Fibroblast of lung (primary cell): ENCODE data around the gene CACFD1. TPM values are rescaled to one million over a fixed set of nuclear protein-coding genes. Genes with fewer than 3 reads are reported as not detected.

Experiments
- DNase-seq, 2 donors: peaks; one replicate each; pipeline versions ENCODE4 v3.0.0 to v3.0.0-alpha.2; 2010; ENCODE audit warnings: low read depth in 2 of 2
- H2AFZ ChIP-seq: 2 replicates; pipeline ENCODE4 v1.5.1; 2012; ENCODE audit warnings: low read length, control low read depth, inconsistent platforms
- H3K27ac ChIP-seq: 2 replicates; pipeline ENCODE4 v1.5.1; 2011; ENCODE audit warnings: low read length, control low read depth; ENCODE audit not compliant: insufficient read depth
- H3K27me3 ChIP-seq: 2 replicates; pipeline ENCODE4 v1.5.1; 2011; ENCODE audit warnings: mild to moderate bottlenecking, low read length; ENCODE audit not compliant: control insufficient read depth, insufficient read depth
- H3K36me3 ChIP-seq: 2 replicates; pipeline ENCODE4 v1.5.1; 2011; ENCODE audit warnings: low read length; ENCODE audit not compliant: control insufficient read depth, insufficient read depth
- H3K4me1 ChIP-seq: 2 replicates; pipeline ENCODE4 v1.5.1; 2011; ENCODE audit warnings: low read length; ENCODE audit not compliant: control insufficient read depth, insufficient read depth; ENCODE audit errors: extremely low read depth
- H3K4me2 ChIP-seq: 2 replicates; pipeline ENCODE4 v1.5.1; 2011; ENCODE audit warnings: low read length, control low read depth; ENCODE audit not compliant: insufficient read depth; ENCODE audit errors: extremely low read depth
- H3K4me3 ChIP-seq, 4 experiments: fragments of 200-600 bp in 1 of 4; sonication (generic) in 1 of 4; replicated peaks in 1 of 4; 2 replicates each; pipeline ENCODE4 v1.5.1; 2011 to 2016; ENCODE audit warnings: low read length in 4 of 4, low read depth in 3 of 4, mild to moderate bottlenecking in 3 of 4, control low read depth in 2 of 4, inconsistent platforms in 1 of 4, mixed read lengths in 1 of 4; ENCODE audit not compliant: insufficient read depth in 1 of 4; ENCODE audit errors: control extremely low read depth in 1 of 4
- H3K79me2 ChIP-seq: 2 replicates; pipeline ENCODE4 v1.5.1; 2012; ENCODE audit warnings: mild to moderate bottlenecking, low read length, inconsistent platforms; ENCODE audit not compliant: control insufficient read depth, insufficient read depth
- H3K9ac ChIP-seq: 2 replicates; pipeline ENCODE4 v1.5.1; 2011; ENCODE audit warnings: mild to moderate bottlenecking, low read length, control low read depth; ENCODE audit not compliant: insufficient read depth
- H3K9me3 ChIP-seq: 2 replicates; pipeline ENCODE4 v1.5.1; 2012; ENCODE audit warnings: low read depth, low read length; ENCODE audit not compliant: control insufficient read depth, insufficient read depth
- H4K20me1 ChIP-seq: 2 replicates; pipeline ENCODE4 v1.5.1; 2011; ENCODE audit warnings: low read length; ENCODE audit not compliant: control insufficient read depth, insufficient read depth; ENCODE audit errors: extremely low read depth
- EZH2 ChIP-seq: IDR thresholded peaks from 2 replicates; pipeline ENCODE4 v1.5.1; 2012; ENCODE audit warnings: low read length, control low read depth, mild to moderate bottlenecking; ENCODE audit errors: missing control alignments
- polyA plus RNA-seq, 2 donors: library from polyadenylated mRNA; depleted of rRNA in 1 of 2; stranded (reverse) in 1 of 2; unstranded in 1 of 2; fragments of >200 nt; gene quantifications; 2 replicates each; pipeline ENCODE4 v1.2.1, GENCODE V29; 2011 to 2012; ENCODE audit warnings: missing spikeins in 1 of 2
- total RNA-seq: library from RNA; depleted of rRNA; stranded (reverse); fragments of >200 nt; gene quantifications from 2 replicates; pipeline ENCODE4 v1.2.1, GENCODE V29; 2014
- TF ChIP-seq, protein P1 (sequence below), 2 donors: IDR thresholded peaks in 1 of 2; conservative IDR thresholded peaks in 1 of 2; 1 replicate in 1 of 2; 2 replicates in 1 of 2; pipeline ENCODE4 v1.5.1; 2011 to 2012; ENCODE audit warnings: low read length in 2 of 2, control low read depth in 1 of 2, inconsistent platforms in 1 of 2, low read depth in 1 of 2, mild to moderate bottlenecking in 1 of 2

The CACFD1 gene
- total and polyA plus RNA-seq, 2 donors (not counting 1 experiment from before 2014, with no cell fraction given): 4.7 to 9.1 TPM

DNA sequence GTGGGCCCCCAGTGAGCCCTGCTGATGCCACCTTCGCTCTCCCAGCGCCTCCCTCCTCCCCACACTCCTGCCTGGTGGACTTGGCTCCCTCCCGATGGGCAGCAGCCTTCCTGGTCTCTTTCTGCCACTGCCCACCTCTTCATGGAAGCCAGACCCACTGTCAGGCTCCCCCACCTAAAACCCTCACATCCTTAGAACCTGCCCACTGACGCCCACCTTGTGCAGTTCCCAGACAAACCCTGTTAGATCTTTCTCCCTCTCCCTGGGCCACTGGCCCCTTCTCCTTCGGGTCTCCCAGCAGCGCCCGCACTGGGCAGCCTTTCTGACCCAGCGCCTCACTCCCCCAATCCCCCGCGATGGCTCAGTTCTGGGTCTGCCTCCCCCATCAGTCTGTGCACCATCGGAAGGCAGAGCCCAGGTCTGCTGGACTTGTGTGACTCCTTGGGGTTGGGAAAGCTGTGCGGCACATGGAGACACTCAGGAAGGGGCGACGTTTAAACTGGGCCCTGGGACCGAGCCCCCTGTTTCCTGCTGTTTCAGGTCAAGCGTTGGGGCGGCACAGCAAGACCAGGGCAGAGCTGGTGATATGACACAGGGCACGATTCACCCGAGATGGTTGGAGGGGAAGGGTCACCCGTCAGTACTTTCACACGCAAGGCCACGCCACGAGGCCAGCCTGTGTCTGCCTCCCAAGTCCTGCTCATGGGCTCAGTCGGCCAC is 47.6 kb downstream of the CACFD1 start:
- Histone ChIP-seq H3K9me3 (peaks cover 3% of the 10 kb centered on the region), H3K27ac (peak overlapping the region; percentile 61), H3K36me3 (no peaks in the 10 kb centered on the region), H3K4me3 (no peak overlapping the region), H4K20me1 (no peaks in the 10 kb centered on the region), H3K27me3 (no peaks in the 10 kb centered on the region), H3K79me2 (no peaks in the 10 kb centered on the region), H3K4me1 (peaks cover 11% of the 10 kb centered on the region), H3K4me2 (peak overlapping the region; percentile 64), H2AFZ (no peak overlapping the region), H3K9ac (no peak overlapping the region)
- no peak for DNase-seq
- no peak for TF ChIP-seq EZH2
- TF ChIP-seq, protein P1, sequence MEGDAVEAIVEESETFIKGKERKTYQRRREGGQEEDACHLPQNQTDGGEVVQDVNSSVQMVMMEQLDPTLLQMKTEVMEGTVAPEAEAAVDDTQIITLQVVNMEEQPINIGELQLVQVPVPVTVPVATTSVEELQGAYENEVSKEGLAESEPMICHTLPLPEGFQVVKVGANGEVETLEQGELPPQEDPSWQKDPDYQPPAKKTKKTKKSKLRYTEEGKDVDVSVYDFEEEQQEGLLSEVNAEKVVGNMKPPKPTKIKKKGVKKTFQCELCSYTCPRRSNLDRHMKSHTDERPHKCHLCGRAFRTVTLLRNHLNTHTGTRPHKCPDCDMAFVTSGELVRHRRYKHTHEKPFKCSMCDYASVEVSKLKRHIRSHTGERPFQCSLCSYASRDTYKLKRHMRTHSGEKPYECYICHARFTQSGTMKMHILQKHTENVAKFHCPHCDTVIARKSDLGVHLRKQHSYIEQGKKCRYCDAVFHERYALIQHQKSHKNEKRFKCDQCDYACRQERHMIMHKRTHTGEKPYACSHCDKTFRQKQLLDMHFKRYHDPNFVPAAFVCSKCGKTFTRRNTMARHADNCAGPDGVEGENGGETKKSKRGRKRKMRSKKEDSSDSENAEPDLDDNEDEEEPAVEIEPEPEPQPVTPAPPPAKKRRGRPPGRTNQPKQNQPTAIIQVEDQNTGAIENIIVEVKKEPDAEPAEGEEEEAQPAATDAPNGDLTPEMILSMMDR (conservative IDR thresholded peaks at IDR 0.05 in 1 of 2, IDR thresholded peaks at IDR 0.05 in 1 of 2; ENCODE audit: low read depth in 1 of 2, low read length in 2 of 2): no peak

DNA sequence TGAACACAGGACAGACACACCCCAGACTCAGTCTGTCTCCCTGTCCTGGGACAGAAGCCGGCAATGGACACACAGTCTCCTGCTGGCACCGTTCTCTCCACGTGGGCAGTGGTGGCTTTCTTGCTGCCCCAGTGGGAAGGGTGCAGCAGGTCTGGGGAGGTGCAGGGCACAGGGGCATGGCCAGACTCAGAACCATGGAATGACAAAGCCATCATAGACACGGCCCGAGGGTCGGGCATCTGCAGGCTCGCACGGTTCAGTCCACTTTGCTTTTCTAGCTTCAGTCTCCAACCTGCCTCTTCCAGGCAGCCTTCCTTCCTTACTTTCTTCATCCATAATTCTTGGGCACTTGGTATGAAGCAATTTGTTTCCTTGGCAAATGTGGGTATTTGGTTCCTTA is 48.3 kb downstream of the CACFD1 start:
- H3K9me3 ChIP-seq: peaks cover 3% of the 10 kb centered on the region
- TF ChIP-seq, protein P1 (conservative IDR thresholded peaks at IDR 0.05 in 1 of 2, IDR thresholded peaks at IDR 0.05 in 1 of 2; ENCODE audit: low read depth in 1 of 2, low read length in 2 of 2): no peak
- H3K4me1 ChIP-seq: peaks cover 11% of the 10 kb centered on the region
- no peaks in the 10 kb centered on the region for H3K79me2 ChIP-seq
- no peak overlapping the region for H2AFZ ChIP-seq
- no peak for DNase-seq
- H3K4me2 ChIP-seq: no peak overlapping the region
- no peak overlapping the region for H3K27ac ChIP-seq
- H3K36me3 ChIP-seq: no peaks in the 10 kb centered on the region
- H4K20me1 ChIP-seq: no peaks in the 10 kb centered on the region
- peaks cover under 1% of the 10 kb centered on the region for H3K27me3 ChIP-seq
- H3K9ac ChIP-seq: no peak overlapping the region
- no peak overlapping the region for H3K4me3 ChIP-seq

DNA sequence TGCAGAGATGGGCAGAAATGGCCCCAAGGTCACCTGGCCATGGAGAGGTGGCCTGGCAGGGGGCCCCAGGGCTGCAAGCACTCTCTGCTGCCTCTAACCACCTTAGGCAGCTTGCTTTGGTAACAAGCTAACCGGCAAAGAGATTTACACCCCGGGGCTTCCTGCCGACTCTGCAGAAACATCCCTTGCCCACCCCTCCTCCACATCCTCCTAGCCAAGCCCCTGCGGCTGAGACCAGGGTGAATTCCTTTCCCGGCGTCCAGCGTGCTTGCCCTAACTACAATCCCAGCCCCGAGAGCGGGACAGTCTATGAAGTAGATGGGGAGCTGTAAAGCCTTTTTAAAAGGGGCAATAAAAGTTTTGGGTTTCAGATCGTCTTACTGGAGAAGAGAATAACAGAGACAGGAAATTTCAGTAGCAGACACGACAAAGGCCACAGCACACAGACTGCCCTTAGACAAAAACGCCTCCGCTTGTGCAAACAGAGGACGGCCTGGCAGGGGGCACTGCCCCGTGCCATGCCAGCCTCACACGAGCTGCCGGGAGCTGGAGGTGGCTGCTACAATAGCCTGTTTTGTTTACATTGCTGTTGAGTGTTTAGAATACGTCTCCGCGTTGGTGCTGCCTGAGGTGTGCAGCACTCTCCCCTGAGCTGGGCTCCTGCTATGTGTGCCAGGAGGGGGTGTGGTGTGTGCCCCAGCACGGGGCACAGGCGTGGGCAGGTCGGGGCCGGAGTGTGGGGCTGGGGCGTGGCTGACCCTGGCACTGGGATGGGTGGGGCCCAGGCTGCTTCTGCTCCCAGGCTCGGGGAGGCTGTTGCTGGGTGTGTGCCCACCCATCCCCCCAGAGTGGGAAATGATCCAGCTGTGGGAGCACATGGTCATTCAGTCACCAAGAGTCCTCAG is 49.7 kb downstream of the CACFD1 start:
- DNase-seq: no peak
- Histone ChIP-seq H3K79me2 (no peaks in the 10 kb centered on the region), H3K36me3 (no peaks in the 10 kb centered on the region), H3K4me2 (peak overlapping the region; percentile 51), H3K9me3 (peaks cover 3% of the 10 kb centered on the region), H3K4me1 (peaks cover 11% of the 10 kb centered on the region), H4K20me1 (no peaks in the 10 kb centered on the region), H3K27ac (no peak overlapping the region), H3K27me3 (peaks cover 5% of the 10 kb centered on the region), H3K9ac (no peak overlapping the region), H2AFZ (no peak overlapping the region), H3K4me3 (no peak overlapping the region)
- TF ChIP-seq, protein P1 (conservative IDR thresholded peaks at IDR 0.05 in 1 of 2, IDR thresholded peaks at IDR 0.05 in 1 of 2; ENCODE audit: low read depth in 1 of 2, low read length in 2 of 2): no peak
- no peak for TF ChIP-seq EZH2
